GM23338 (cell line): ENCODE data around the gene PRKCH. TPM values are rescaled to one million over a fixed set of nuclear protein-coding genes. Genes with fewer than 3 reads are reported as not detected.
"Not testable (repeated sequence)": the region's sequence is repeated elsewhere in the genome, so short reads cannot be mapped to it uniquely, and the experiment has no call there.

Experiments used
- ATAC-seq: fragments of 200-7000 bp; cut with Tn5 transposase; 3 replicates; pipeline ENCODE4 v1.9.1; 2020
- DNase-seq: peaks from one replicate; pipeline ENCODE4 v3.0.0-alpha.2; 2015; ENCODE audit warnings: low spot score
- H2AFZ ChIP-seq: fragments of 200-600 bp; sonication (generic); 2 replicates; pipeline ENCODE4 v1.8.0; 2016; ENCODE audit warnings: antibody characterized with exemption, mild to moderate bottlenecking, moderate library complexity
- H3F3A ChIP-seq: fragments of 200-600 bp; sonication (generic); replicated peaks from 2 replicates; pipeline ENCODE4 v1.8.0; 2017; ENCODE audit warnings: antibody characterized with exemption, mixed run types, low read depth
- H3K27ac ChIP-seq: fragments of 200-600 bp; sonication (generic); 2 replicates; pipeline ENCODE4 v1.6.1; 2016; ENCODE audit warnings: low read depth
- H3K27me3 ChIP-seq: fragments of 200-600 bp; sonication (generic); 2 replicates; pipeline ENCODE4 v1.8.0; 2016; ENCODE audit warnings: mild to moderate bottlenecking, mixed run types, moderate library complexity; ENCODE audit not compliant: insufficient read depth
- H3K36me3 ChIP-seq: fragments of 200-600 bp; sonication (generic); 2 replicates; pipeline ENCODE4 v1.8.0; 2016; ENCODE audit warnings: mild to moderate bottlenecking; ENCODE audit not compliant: insufficient read depth
- H3K4me1 ChIP-seq: fragments of 200-600 bp; sonication (generic); 2 replicates; pipeline ENCODE4 v1.8.0; 2016; ENCODE audit warnings: mild to moderate bottlenecking, moderate library complexity; ENCODE audit not compliant: insufficient read depth
- H3K4me2 ChIP-seq: fragments of 200-600 bp; sonication (generic); 2 replicates; pipeline ENCODE4 v1.7.1; 2017; ENCODE audit warnings: mixed run types
- H3K4me3 ChIP-seq: fragments of 200-600 bp; sonication (generic); 2 replicates; pipeline ENCODE4 v1.6.1; 2016; ENCODE audit warnings: mixed run types
- H3K79me2 ChIP-seq: fragments of 200-600 bp; sonication (generic); replicated peaks from 2 replicates; pipeline ENCODE4 v1.8.0; 2017; ENCODE audit warnings: mild to moderate bottlenecking; ENCODE audit not compliant: insufficient read depth
- H3K9me2 ChIP-seq: fragments of 200-600 bp; sonication (generic); 2 replicates; pipeline ENCODE4 v1.8.0; 2017; ENCODE audit not compliant: insufficient read depth
- H4K20me1 ChIP-seq: fragments of 200-600 bp; sonication (generic); replicated peaks from 2 replicates; pipeline ENCODE4 v1.8.0; 2017; ENCODE audit warnings: mild to moderate bottlenecking; ENCODE audit not compliant: insufficient read depth
- H3K27ac Mint-ChIP-seq: 2 replicates; pipeline ENCODE4 v1.8.0; 2020; ENCODE audit warnings: inconsistent platforms, mild to moderate bottlenecking, moderate library complexity, mixed read lengths
- H3K27me3 Mint-ChIP-seq: 3 replicates; pipeline ENCODE4 v1.8.0; 2022; ENCODE audit warnings: low read depth, mild to moderate bottlenecking, moderate library complexity, mixed read lengths, inconsistent platforms; ENCODE audit not compliant: insufficient read depth, poor library complexity
- H3K36me3 Mint-ChIP-seq: 3 replicates; pipeline ENCODE4 v1.8.0; 2021; ENCODE audit warnings: low read depth, mild to moderate bottlenecking, inconsistent platforms, moderate library complexity, mixed read lengths
- H3K4me1 Mint-ChIP-seq: 3 replicates; pipeline ENCODE4 v1.8.0; 2020; ENCODE audit warnings: mild to moderate bottlenecking, inconsistent platforms, mixed read lengths
- H3K4me3 Mint-ChIP-seq: 3 replicates; pipeline ENCODE4 v1.8.0; 2021; ENCODE audit warnings: moderate library complexity, mild to moderate bottlenecking, inconsistent platforms, mixed read lengths
- H3K9me3 Mint-ChIP-seq: 3 replicates; pipeline ENCODE4 v1.8.0; 2020; ENCODE audit warnings: moderate library complexity, mild to moderate bottlenecking, inconsistent platforms, mixed read lengths
- CTCF ChIP-seq, 2 experiments: fragments of 200-600 bp in 1 of 2; sonication (generic) in 1 of 2; conservative IDR thresholded peaks; 2 replicates each; pipeline versions ENCODE4 v1.5.1 to v1.6.1; 2016 to 2017; ENCODE audit warnings: antibody characterized with exemption in 2 of 2, low read depth in 2 of 2, mild to moderate bottlenecking in 2 of 2, moderate library complexity in 1 of 2
- ETS1 ChIP-seq: IDR thresholded peaks from 2 replicates; pipeline ENCODE4 v1.6.1; 2016; ENCODE audit warnings: antibody characterized with exemption
- EZH2 ChIP-seq: fragments of 200-600 bp; sonication (generic); IDR thresholded peaks from one replicate; pipeline ENCODE4 v1.8.0; 2017; ENCODE audit warnings: antibody characterized with exemption, mild to moderate bottlenecking, low read depth; ENCODE audit not compliant: unreplicated experiment
- NANOG ChIP-seq: IDR thresholded peaks from 2 replicates; pipeline ENCODE4 v1.6.1; 2016; ENCODE audit warnings: antibody characterized with exemption, borderline replicate concordance
- POLR2AphosphoS5 ChIP-seq: IDR thresholded peaks from 2 replicates; pipeline ENCODE4 v1.6.1; 2016; ENCODE audit warnings: antibody characterized with exemption, low read depth
- STAT1 ChIP-seq: IDR thresholded peaks from one replicate; pipeline ENCODE4 v1.6.1; 2016; ENCODE audit warnings: antibody characterized with exemption; ENCODE audit not compliant: unreplicated experiment
- ZNF331 ChIP-seq: fragments of 250-450 bp; sonication (Bioruptor Pico); IDR thresholded peaks from 2 replicates; pipeline ENCODE4 v1.5.0; 2020; ENCODE audit warnings: low read depth, mild to moderate bottlenecking, moderate library complexity
- polyA plus RNA-seq: library from polyadenylated mRNA; unstranded; fragments of >200 nt; fragmentation: Nextera tagmentation; extraction: Ambion mirVana; gene quantifications from 2 replicates; pipeline ENCODE4 v1.2.1, GENCODE V29; 2016
- total RNA-seq: library from RNA; depleted of rRNA; stranded (reverse); fragments of >200 nt; shearing (Covaris generic); gene quantifications from 2 replicates; pipeline ENCODE4 v1.2.3, GENCODE V29; 2014

PRKCH gene
- total and polyA plus RNA-seq, 2 experiments from 2014 or later = 5.4 to 10.1 TPM

GRCh38 chr14:61308198-61308597 is 13.2 kb upstream of the PRKCH start (continued):
- TF ChIP-seq ETS1 = no peak
- no peak for TF ChIP-seq EZH2
- TF ChIP-seq NANOG = no peak
- TF ChIP-seq POLR2AphosphoS5 = no peak
- no peak for TF ChIP-seq STAT1

- ATAC-seq, H3K27me3 Mint-ChIP-seq, H3K4me3 Mint-ChIP-seq, H2AFZ ChIP-seq, H3F3A ChIP-seq, H3K4me1 Mint-ChIP-seq, DNase-seq, H3K9me2 ChIP-seq, H3K4me3 ChIP-seq, H4K20me1 ChIP-seq, H3K36me3 ChIP-seq, H3K27ac Mint-ChIP-seq, H3K27me3 ChIP-seq, H3K27ac ChIP-seq, H3K79me2 ChIP-seq, H3K4me2 ChIP-seq, H3K4me1 ChIP-seq: not testable (repeated sequence)
- Mint-ChIP-seq H3K9me3 (peaks cover 35% of the 10 kb centered on the region), H3K36me3 (peaks cover 29% of the 10 kb centered on the region)
These were observed 12.7 kb upstream of the PRKCH start for GRCh38 chr14:61308701-61309100.

GRCh38 chr14:61315313-61315712 is 6.1 kb upstream of the PRKCH start:
- Histone ChIP-seq H3K4me2 (no peak overlapping the region), H3K27ac (no peak overlapping the region), H3K4me3 (no peak overlapping the region), H3K27me3 (peaks cover 8% of the 10 kb centered on the region; the same call in 1 of the 2 replicates), H3K9me2 (no peaks in the 10 kb centered on the region), H2AFZ (no peak overlapping the region), H4K20me1 (no peaks in the 10 kb centered on the region), H3K4me1 (no peaks in the 10 kb centered on the region), H3K79me2 (no peaks in the 10 kb centered on the region), H3K36me3 (no peaks in the 10 kb centered on the region), H3F3A (no peaks in the 10 kb centered on the region)
- peaks cover 26% of the 10 kb centered on the region for H3K9me3 Mint-ChIP-seq
- no peaks in the 10 kb centered on the region for H3K4me1 Mint-ChIP-seq
- no peak for TF ChIP-seq ETS1
- no peak for ATAC-seq
- H3K27me3 Mint-ChIP-seq = peaks cover under 1% of the 10 kb centered on the region
- H3K27ac Mint-ChIP-seq = no peak overlapping the region
- no peak overlapping the region for H3K4me3 Mint-ChIP-seq
- no peak for DNase-seq
- H3K36me3 Mint-ChIP-seq = peaks cover 16% of the 10 kb centered on the region; the same call in 2 of the 3 replicates

GRCh38 chr14:61319086-61319485 is 2.3 kb upstream of the PRKCH start:
- ATAC-seq (no peak), DNase-seq (no peak)
- Histone ChIP-seq H3K4me2 (no peak overlapping the region), H3K9me2 (no peaks in the 10 kb centered on the region), H3K27ac (no peak overlapping the region), H3F3A (no peaks in the 10 kb centered on the region; the same call in 1 of the 2 replicates), H3K27me3 (peaks cover 45% of the 10 kb centered on the region), H2AFZ (no peak overlapping the region), H3K79me2 (no peaks in the 10 kb centered on the region), H3K36me3 (no peaks in the 10 kb centered on the region), H3K4me1 (peaks cover 4% of the 10 kb centered on the region; the same call in 1 of the 2 replicates), H3K4me3 (no peak overlapping the region), H4K20me1 (no peaks in the 10 kb centered on the region)
- no peak for TF ChIP-seq POLR2AphosphoS5
- no peak for TF ChIP-seq ZNF331 (CRISPR knock-in tag)
- TF ChIP-seq CTCF (conservative IDR thresholded peaks at IDR 0.05; ENCODE audit: low read depth in 2 of 2) = no peak
- no peak for TF ChIP-seq EZH2
- Mint-ChIP-seq H3K27me3 (peaks cover 21% of the 10 kb centered on the region), H3K27ac (no peak overlapping the region), H3K4me1 (peaks cover 9% of the 10 kb centered on the region), H3K4me3 (no peak overlapping the region), H3K36me3 (no peaks in the 10 kb centered on the region), H3K9me3 (peaks cover 4% of the 10 kb centered on the region; the same call in 2 of the 3 replicates)
